SK-N-SH (cell line): ENCODE results near the gene IL4R.

Experiments used
- CTCF ChIP-seq: fragments of 200-600 bp; sonication (generic); IDR thresholded peaks from 2 replicates; pipeline ENCODE4 v1.6.1; 2017; ENCODE audit warnings: antibody characterized with exemption, mild to moderate bottlenecking, moderate library complexity
- POLR2AphosphoS5 ChIP-seq: IDR thresholded peaks from 2 replicates; pipeline ENCODE4 v1.6.1; 2012; ENCODE audit warnings: low read depth, low read length
- TEAD4 ChIP-seq: IDR thresholded peaks from 2 replicates; pipeline ENCODE4 v1.4.0; 2012; ENCODE audit warnings: mild to moderate bottlenecking, borderline replicate concordance; ENCODE audit not compliant: insufficient read depth

GRCh38 chr16:27383556-27384243 lies 69.9 kb downstream of the IL4R start:
- TF ChIP-seq POLR2AphosphoS5 (no peak), CTCF (no peak), TEAD4 (no peak)
